LNCaP clone FGC (cell line): ENCODE data around the gene TMEM184A.

Experiments
- DNase-seq: peaks from one replicate; pipeline ENCODE4 v3.0.0-alpha.2; 2011; ENCODE audit warnings: low read depth
- H3K4me3 ChIP-seq: 2 replicates; pipeline ENCODE4 v1.5.1; 2011; ENCODE audit warnings: mild to moderate bottlenecking, low read depth, low read length, control low read depth
- TF ChIP-seq, protein P1 (sequence below): IDR thresholded peaks from 2 replicates; pipeline ENCODE4 v1.5.1; 2012; ENCODE audit warnings: mild to moderate bottlenecking; ENCODE audit not compliant: control insufficient read depth, insufficient read depth; ENCODE audit errors: extremely low read depth

Gene TMEM184A

DNA sequence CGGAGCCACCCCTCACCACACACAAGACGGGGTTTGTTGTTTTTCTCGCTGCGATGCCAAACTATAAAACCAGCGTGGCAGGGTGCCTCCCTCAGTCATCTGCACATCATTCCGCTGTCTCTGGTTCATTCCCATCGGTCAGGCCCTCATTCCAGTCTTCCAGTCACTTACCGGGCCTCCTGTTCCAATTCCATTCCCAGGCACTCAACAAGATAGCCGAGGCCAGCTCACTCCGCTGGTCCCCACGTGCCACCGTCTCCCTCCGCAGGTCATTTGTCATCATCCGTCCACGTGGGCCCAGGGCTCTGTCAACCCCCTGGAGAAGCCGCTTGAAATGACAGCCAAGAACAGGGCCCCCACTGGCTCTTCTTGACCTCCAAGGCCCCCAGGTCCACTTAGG, 6.1 kb upstream of the TMEM184A start:
- DNase-seq = no peak
- TF ChIP-seq, protein P1, sequence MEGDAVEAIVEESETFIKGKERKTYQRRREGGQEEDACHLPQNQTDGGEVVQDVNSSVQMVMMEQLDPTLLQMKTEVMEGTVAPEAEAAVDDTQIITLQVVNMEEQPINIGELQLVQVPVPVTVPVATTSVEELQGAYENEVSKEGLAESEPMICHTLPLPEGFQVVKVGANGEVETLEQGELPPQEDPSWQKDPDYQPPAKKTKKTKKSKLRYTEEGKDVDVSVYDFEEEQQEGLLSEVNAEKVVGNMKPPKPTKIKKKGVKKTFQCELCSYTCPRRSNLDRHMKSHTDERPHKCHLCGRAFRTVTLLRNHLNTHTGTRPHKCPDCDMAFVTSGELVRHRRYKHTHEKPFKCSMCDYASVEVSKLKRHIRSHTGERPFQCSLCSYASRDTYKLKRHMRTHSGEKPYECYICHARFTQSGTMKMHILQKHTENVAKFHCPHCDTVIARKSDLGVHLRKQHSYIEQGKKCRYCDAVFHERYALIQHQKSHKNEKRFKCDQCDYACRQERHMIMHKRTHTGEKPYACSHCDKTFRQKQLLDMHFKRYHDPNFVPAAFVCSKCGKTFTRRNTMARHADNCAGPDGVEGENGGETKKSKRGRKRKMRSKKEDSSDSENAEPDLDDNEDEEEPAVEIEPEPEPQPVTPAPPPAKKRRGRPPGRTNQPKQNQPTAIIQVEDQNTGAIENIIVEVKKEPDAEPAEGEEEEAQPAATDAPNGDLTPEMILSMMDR = no peak

DNA sequence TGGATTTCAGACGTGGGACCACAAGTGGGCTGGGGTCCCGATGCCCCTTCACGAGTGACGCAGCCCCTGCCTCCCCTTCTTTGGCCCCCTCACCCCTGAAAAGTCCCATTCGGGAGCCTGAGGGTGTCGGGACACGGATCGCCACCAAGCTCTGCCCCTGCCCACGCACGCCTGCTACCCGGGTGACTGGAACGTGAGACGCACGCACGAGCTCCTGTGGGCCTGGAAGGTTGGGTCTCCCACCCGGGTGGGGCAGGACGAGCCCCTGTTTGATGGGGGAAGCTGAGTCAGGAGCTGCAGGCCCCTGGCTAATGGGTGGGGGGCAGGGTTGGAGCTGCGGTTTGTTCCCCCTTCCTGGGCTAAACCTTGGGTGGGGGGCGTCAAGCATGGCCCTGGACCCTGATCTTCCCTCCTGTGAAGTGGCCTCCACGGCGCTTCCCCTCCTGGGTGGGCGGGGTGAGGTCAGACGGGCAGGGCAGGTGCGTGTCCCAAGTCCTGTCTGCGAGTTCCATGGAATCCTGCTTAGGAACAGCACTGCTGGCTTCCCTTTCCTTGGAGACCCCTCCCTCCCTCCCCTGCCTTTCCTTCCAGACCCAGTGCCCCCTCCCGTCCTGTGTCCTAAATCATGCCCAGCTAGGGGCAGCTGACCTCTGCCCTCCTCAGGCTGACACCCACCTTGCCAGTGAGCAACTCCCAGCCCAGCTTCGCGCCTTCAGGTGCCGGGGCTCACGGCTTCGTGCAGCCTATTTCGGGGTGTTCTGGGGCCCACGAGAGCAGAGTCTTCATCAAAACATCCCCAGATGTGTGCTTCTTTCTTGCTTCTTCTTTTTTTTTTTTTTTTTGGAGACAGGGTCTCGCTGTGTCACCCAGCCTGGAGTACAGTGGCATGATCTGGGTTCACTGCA, 5.3 kb upstream of the TMEM184A start:
- no peak for DNase-seq
- TF ChIP-seq, protein P1 = no peak
- H3K4me3 ChIP-seq = no peak overlapping the region

More for the DNA sequence above, 6.1 kb upstream of the TMEM184A start:
- no peak overlapping the region for H3K4me3 ChIP-seq

DNA sequence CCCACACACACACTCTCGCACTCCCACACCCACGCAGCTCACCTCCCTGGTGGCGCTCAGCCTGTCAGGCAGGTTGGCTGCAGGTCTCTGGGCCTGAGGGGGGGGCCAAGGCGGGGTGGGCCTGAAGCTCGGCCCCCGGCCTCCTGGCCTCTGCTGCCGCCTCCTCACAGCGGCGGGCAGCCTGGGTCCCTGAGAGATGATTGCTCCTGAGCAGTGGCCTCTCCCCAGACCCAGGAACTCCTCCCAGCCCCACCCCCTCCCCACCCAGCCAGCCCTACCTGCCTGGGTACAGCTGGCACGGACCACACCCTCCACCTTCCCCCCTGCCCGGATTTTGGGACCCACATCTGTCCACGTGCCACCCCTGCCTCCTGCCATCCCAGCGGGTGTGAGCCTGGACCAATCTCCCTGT, 4.6 kb upstream of the TMEM184A start:
- H3K4me3 ChIP-seq = no peak overlapping the region
- no peak for DNase-seq
- TF ChIP-seq, protein P1 = no peak

DNA sequence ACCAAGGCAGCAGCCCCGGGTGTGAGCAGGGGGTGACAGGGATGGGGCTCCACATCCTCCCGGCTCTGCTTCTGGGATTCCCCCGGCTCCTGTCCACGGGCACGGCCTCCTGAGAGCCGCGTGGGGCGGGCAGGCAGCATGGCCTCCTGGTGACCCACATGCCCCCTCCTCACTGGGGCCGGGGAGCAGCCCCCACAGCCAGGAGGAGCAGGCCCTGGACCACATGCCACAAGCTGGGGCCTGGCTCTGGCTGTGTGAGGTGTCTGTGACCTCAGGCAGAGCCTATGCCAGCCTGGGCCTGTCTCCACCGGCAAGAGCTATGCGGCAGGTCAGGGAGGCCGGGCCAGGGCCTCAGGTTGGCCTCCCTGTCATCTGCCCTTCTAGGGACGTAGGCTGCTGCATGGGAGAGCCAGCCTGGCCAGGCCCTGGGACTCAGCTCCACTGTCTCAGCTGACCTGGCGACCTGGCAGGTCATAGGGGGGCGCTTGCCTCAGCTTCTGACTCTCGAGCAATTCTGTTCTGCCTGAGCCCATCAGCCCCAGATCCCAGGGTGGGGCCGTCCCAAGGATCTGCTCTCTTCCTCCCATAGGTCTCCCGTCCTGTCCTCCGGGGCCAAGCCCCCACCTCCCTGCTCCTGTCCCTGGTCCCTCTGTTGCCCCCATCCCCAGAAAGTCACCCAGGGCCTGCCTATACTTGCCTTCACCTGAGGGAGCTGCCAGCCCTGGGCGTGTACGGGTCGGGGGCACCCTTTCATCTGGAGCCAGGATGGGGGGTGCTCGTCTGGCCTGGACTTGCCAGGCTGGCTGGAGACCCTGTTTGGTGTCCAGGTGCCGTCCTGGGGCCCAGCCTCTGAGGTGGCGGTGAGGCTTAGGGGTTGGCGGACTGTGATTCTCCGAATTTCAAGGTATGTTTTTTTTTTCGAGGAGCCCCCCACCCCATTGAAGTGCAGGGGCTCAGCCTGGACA, 3.9 kb upstream of the TMEM184A start:
- TF ChIP-seq, protein P1 = no peak
- H3K4me3 ChIP-seq = no peak overlapping the region
- DNase-seq = no peak

DNA sequence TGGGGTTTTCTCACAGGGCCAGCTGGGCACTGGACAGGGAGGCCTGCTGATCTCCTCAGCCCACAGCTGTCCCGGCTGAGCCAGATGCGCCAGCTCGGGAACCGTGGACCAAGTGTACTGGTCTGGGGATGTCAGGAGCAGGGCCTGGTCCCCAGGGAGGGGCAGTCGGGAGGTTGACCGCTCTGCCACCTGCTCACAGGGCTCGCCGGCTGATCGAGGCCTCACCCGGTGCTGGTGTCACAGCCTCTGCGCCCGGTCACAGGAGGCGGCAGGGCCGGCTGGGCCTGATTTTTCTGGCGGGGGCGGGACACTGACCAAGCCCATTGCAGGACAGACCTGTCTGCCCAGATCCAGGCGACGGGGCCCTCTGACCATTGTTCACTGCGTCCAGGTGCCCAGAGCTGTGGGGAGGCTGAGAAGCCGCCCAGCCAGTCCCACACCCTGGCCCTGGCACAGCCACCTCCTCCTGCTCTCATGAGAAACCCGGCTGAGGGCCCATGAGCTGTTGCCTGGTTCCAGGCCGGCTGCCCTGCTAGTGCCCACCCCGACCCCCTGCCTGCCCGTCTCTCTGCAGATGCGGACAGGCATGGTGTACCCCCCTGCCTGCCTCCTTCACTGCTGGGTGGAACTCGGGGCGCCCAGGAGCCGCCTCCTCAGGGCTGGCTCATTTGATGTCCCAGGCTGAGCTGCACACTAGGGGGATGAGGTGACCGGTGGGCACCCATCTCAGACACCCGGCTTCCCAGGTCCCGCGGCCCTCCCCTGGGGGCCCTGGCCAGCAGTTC, 3.0 kb upstream of the TMEM184A start:
- no peak overlapping the region for H3K4me3 ChIP-seq
- TF ChIP-seq, protein P1 = no peak
- peak; percentile 95 for DNase-seq

DNA sequence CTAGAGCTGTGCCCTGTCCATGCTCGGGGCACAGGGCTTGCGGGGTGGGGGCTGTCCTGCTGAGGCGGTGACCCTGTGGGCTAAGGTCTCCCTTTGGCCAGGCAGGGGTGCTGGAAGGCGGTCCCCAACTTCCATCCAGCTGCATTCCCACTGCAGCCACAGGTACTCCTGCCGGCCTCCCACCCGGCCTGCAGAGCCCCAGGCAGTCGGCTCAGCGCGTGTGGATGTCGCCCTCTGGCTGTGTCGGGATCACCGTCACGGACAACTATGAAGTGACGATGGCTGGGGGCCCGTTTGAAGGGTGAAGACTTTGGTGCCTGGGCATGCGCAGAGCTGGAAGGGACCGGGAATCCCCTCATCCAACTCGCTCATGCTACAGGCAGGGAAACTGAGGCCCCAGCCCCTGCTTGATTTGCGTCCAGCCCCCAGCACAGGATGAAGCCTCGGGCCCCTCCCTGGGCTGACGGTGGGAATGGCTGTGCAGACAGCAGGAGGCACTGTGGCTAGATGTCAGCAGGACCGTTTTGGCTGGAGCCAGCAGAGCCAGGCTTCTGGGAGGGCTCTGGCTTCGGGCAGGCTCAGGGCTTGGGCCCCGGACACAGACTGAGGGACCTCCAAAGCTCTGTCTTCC, 2.3 kb upstream of the TMEM184A start:
- H3K4me3 ChIP-seq = no peak overlapping the region
- TF ChIP-seq, protein P1 = peak; percentile 40
- no peak for DNase-seq
